HepG2 (cell line): ENCODE measurements around the gene SDHD. TPM values are rescaled to one million over a fixed set of nuclear protein-coding genes. Genes with fewer than 3 reads are reported as not detected.

ENCODE experiments used
- ATF7-NPFF ChIP-seq: sonication (generic); formaldehyde crosslinking; IDR thresholded peaks from 2 replicates; pipeline ENCODE4 v1.8.1; 2023; ENCODE audit warnings: mild to moderate bottlenecking, low read depth, missing genetic modification reagents, moderate library complexity
- CAMTA2 ChIP-seq: sonication (generic); formaldehyde crosslinking; IDR thresholded peaks from 2 replicates; pipeline ENCODE4 v1.4.0; 2020; ENCODE audit warnings: mild to moderate bottlenecking, missing genetic modification reagents, borderline replicate concordance
- CCAR2 ChIP-seq: fragments of 200-400 bp; formaldehyde crosslinking; optimal IDR thresholded peaks from 2 replicates; pipeline ENCODE3; 2018; ENCODE audit warnings: low read depth, mild to moderate bottlenecking, low read length, moderate library complexity
- EZH2 ChIP-seq: conservative IDR thresholded peaks from 2 replicates; pipeline ENCODE4 v1.6.1; 2012; ENCODE audit warnings: mild to moderate bottlenecking, low read depth, low read length, moderate library complexity
- HMGA1 ChIP-seq: sonication (generic); formaldehyde crosslinking; conservative IDR thresholded peaks from 2 replicates; pipeline ENCODE4 v1.4.0; 2020; ENCODE audit warnings: missing genetic modification reagents
- KDM2A ChIP-seq: sonication (generic); formaldehyde crosslinking; IDR thresholded peaks from 2 replicates; pipeline ENCODE4 v1.4.0; 2020; ENCODE audit warnings: low read depth, missing genetic modification reagents, borderline replicate concordance
- KDM5B ChIP-seq: sonication (generic); formaldehyde crosslinking; IDR thresholded peaks from 2 replicates; pipeline ENCODE4 v1.4.0; 2020; ENCODE audit warnings: missing genetic modification reagents, mild to moderate bottlenecking, borderline replicate concordance
- NBN ChIP-seq: fragments of 450-650 bp; conservative IDR thresholded peaks from 2 replicates; pipeline ENCODE4 v1.6.1; 2017
- SNAPC2 ChIP-seq: sonication (generic); formaldehyde crosslinking; IDR thresholded peaks from 2 replicates; pipeline ENCODE4 v1.8.1; 2022; ENCODE audit warnings: mild to moderate bottlenecking, missing genetic modification reagents
- SRSF9 ChIP-seq: fragments of 200-400 bp; formaldehyde crosslinking; IDR thresholded peaks from 2 replicates; pipeline ENCODE4 v1.6.1; 2018; ENCODE audit warnings: borderline replicate concordance, mild to moderate bottlenecking, low read depth, low read length; ENCODE audit not compliant: insufficient read depth, poor library complexity, severe bottlenecking
- ZNF121 ChIP-seq: sonication (generic); formaldehyde crosslinking; IDR thresholded peaks from 2 replicates; pipeline ENCODE4 v1.5.0; 2020; ENCODE audit warnings: mild to moderate bottlenecking, missing genetic modification reagents
- ZNF549 ChIP-seq: sonication (generic); formaldehyde crosslinking; IDR thresholded peaks from 2 replicates; pipeline ENCODE4 v1.5.0; 2020; ENCODE audit warnings: missing genetic modification reagents
- ZNF672 ChIP-seq: sonication (generic); formaldehyde crosslinking; IDR thresholded peaks from 2 replicates; pipeline ENCODE4 v1.8.1; 2022; ENCODE audit warnings: missing genetic modification reagents
- ZNF674 ChIP-seq: sonication (generic); formaldehyde crosslinking; IDR thresholded peaks from 2 replicates; pipeline ENCODE4 v1.5.0; 2020; ENCODE audit warnings: low read depth, mild to moderate bottlenecking, missing genetic modification reagents
- polyA plus RNA-seq, 8 experiments: library from polyadenylated mRNA; depleted of rRNA in 3 of 8; stranded (reverse) in 7 of 8; unstranded in 1 of 8; fragments of >200 nt; fragmentation: Illumina TruSeq in 4 of 8; extraction: Trizol in 4 of 8; gene quantifications; 2 replicates each; pipeline versions ENCODE4 v1.2.1 to v1.2.3, GENCODE V29; 2011 to 2016; ENCODE audit warnings: low read depth in 4 of 8, missing spikeins in 1 of 8, mixed read lengths in 1 of 8; ENCODE audit not compliant: insufficient read depth in 1 of 8
- total RNA-seq, 5 experiments: library from RNA; depleted of rRNA; stranded (reverse); fragments of >200 nt; fragmentation: Illumina TruSeq; extraction: Trizol; gene quantifications; 2 replicates each; pipeline ENCODE4 v1.2.3, GENCODE V29; 2016; ENCODE audit warnings: low read depth in 1 of 5
- TF ChIP-seq, protein P1 (sequence below): sonication (generic); formaldehyde crosslinking; IDR thresholded peaks from 2 replicates; pipeline ENCODE4; 2020; ENCODE audit warnings: missing genetic modification reagents, mild to moderate bottlenecking, borderline replicate concordance
- TF ChIP-seq, protein P2 (sequence below): IDR thresholded peaks from 2 replicates; pipeline ENCODE4 v1.6.1; 2018; ENCODE audit warnings: missing genetic modification reagents, mild to moderate bottlenecking, missing compliant biosample characterization
- TF ChIP-seq, protein P3 (sequence below): sonication (generic); IDR thresholded peaks from 2 replicates; pipeline ENCODE4 v1.6.1; 2016; ENCODE audit warnings: low read depth, borderline replicate concordance
- TF ChIP-seq, protein P4 (sequence below): sonication (generic); formaldehyde crosslinking; IDR thresholded peaks from 2 replicates; pipeline ENCODE4 v1.4.0; 2020; ENCODE audit warnings: missing genetic modification reagents, borderline replicate concordance
- TF ChIP-seq, protein P5 (sequence below): sonication (generic); formaldehyde crosslinking; IDR thresholded peaks from 2 replicates; pipeline ENCODE4 v1.9.0; 2021; ENCODE audit warnings: missing genetic modification reagents, mild to moderate bottlenecking, borderline replicate concordance

SDHD gene
- total and polyA plus RNA-seq, 2 of the 13 experiments (the other 11 are each of a cell fraction or from before 2014, with no cell fraction given) = 117 to 123 TPM

DNA sequence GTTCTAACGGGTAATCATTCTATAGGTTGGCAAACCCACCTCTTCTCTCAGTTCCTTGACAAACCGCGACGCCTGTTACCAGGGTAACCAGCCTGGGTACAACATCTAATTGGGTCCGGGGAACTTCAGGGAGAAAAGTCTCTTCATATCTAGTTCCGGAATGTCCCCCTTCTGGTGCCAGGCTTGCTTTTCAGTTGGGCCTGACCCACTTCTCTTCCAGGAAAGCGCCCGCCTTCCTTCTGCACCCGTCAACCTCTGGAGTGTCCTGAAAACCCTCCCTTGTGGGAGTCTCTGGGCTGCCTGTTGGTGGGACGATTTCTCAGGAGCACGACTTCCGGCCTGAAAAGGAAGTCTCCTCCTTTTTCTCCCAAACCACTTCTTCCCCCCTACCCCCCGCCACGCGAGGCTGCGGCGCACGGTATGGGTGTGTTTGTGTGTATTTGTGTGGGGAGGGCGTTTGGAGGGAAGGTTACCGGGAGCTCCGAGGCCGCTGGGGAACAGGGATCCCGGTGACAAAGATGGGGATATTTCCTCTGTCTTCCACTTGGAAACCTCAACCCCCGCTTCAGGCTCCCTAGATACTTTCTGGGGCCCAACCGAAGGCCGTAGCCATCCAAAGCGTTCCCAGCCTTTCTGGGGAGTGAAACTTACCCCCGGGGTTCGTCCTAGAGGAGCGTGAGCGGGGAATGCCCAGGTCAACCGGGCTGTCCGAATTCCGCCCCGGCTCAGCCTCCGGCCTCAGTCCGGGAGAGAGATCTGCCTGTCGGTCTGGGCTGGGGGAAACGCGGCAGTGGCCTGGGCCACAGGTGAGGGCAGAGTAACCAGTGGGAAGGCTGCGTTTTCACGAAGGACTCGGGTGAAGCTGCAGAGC, 12.5 kb upstream of the SDHD start, which contains the start of the genes NKAPD1 and PIH1D2 (continued):
- TF ChIP-seq, protein P1, sequence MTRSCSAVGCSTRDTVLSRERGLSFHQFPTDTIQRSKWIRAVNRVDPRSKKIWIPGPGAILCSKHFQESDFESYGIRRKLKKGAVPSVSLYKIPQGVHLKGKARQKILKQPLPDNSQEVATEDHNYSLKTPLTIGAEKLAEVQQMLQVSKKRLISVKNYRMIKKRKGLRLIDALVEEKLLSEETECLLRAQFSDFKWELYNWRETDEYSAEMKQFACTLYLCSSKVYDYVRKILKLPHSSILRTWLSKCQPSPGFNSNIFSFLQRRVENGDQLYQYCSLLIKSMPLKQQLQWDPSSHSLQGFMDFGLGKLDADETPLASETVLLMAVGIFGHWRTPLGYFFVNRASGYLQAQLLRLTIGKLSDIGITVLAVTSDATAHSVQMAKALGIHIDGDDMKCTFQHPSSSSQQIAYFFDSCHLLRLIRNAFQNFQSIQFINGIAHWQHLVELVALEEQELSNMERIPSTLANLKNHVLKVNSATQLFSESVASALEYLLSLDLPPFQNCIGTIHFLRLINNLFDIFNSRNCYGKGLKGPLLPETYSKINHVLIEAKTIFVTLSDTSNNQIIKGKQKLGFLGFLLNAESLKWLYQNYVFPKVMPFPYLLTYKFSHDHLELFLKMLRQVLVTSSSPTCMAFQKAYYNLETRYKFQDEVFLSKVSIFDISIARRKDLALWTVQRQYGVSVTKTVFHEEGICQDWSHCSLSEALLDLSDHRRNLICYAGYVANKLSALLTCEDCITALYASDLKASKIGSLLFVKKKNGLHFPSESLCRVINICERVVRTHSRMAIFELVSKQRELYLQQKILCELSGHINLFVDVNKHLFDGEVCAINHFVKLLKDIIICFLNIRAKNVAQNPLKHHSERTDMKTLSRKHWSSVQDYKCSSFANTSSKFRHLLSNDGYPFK (CRISPR knock-in tag) = peak; percentile 62; the same call in 1 of the 2 replicates
- no peak; the same call in 1 of the 2 replicates for TF ChIP-seq ATF7-NPFF (CRISPR knock-in tag)
- TF ChIP-seq ZNF674 (CRISPR knock-in tag) = no peak
- TF ChIP-seq KDM5B (CRISPR knock-in tag) = peak; percentile 55; the same call in 1 of the 2 replicates
- no peak for TF ChIP-seq SRSF9
- TF ChIP-seq, protein P2, sequence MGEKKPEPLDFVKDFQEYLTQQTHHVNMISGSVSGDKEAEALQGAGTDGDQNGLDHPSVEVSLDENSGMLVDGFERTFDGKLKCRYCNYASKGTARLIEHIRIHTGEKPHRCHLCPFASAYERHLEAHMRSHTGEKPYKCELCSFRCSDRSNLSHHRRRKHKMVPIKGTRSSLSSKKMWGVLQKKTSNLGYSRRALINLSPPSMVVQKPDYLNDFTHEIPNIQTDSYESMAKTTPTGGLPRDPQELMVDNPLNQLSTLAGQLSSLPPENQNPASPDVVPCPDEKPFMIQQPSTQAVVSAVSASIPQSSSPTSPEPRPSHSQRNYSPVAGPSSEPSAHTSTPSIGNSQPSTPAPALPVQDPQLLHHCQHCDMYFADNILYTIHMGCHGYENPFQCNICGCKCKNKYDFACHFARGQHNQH (CRISPR knock-in tag) = peak; percentile 74; the same call in 1 of the 2 replicates
- no peak for TF ChIP-seq EZH2
- TF ChIP-seq, protein P3, sequence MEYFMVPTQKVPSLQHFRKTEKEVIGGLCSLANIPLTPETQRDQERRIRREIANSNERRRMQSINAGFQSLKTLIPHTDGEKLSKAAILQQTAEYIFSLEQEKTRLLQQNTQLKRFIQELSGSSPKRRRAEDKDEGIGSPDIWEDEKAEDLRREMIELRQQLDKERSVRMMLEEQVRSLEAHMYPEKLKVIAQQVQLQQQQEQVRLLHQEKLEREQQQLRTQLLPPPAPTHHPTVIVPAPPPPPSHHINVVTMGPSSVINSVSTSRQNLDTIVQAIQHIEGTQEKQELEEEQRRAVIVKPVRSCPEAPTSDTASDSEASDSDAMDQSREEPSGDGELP = no peak
- no peak for TF ChIP-seq CAMTA2
- TF ChIP-seq HMGA1 = no peak
- no peak for TF ChIP-seq ZNF672
- TF ChIP-seq, protein P4, sequence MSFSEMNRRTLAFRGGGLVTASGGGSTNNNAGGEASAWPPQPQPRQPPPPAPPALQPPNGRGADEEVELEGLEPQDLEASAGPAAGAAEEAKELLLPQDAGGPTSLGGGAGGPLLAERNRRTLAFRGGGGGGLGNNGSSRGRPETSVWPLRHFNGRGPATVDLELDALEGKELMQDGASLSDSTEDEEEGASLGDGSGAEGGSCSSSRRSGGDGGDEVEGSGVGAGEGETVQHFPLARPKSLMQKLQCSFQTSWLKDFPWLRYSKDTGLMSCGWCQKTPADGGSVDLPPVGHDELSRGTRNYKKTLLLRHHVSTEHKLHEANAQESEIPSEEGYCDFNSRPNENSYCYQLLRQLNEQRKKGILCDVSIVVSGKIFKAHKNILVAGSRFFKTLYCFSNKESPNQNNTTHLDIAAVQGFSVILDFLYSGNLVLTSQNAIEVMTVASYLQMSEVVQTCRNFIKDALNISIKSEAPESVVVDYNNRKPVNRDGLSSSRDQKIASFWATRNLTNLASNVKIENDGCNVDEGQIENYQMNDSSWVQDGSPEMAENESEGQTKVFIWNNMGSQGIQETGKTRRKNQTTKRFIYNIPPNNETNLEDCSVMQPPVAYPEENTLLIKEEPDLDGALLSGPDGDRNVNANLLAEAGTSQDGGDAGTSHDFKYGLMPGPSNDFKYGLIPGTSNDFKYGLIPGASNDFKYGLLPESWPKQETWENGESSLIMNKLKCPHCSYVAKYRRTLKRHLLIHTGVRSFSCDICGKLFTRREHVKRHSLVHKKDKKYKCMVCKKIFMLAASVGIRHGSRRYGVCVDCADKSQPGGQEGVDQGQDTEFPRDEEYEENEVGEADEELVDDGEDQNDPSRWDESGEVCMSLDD (CRISPR knock-in tag) = no peak
- TF ChIP-seq NBN = no peak
- no peak for TF ChIP-seq ZNF549 (CRISPR knock-in tag)
- TF ChIP-seq, protein P5, sequence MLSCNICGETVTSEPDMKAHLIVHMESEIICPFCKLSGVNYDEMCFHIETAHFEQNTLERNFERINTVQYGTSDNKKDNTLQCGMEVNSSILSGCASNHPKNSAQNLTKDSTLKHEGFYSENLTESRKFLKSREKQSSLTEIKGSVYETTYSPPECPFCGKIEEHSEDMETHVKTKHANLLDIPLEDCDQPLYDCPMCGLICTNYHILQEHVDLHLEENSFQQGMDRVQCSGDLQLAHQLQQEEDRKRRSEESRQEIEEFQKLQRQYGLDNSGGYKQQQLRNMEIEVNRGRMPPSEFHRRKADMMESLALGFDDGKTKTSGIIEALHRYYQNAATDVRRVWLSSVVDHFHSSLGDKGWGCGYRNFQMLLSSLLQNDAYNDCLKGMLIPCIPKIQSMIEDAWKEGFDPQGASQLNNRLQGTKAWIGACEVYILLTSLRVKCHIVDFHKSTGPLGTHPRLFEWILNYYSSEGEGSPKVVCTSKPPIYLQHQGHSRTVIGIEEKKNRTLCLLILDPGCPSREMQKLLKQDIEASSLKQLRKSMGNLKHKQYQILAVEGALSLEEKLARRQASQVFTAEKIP (CRISPR knock-in tag) = no peak
- TF ChIP-seq SNAPC2 (CRISPR knock-in tag) = no peak
- TF ChIP-seq CCAR2 = peak; percentile 75
- TF ChIP-seq KDM2A (CRISPR knock-in tag) = peak; percentile 90
- no peak for TF ChIP-seq ZNF121
